Measurements from ENCODE around the gene ALDH2.

DNA sequence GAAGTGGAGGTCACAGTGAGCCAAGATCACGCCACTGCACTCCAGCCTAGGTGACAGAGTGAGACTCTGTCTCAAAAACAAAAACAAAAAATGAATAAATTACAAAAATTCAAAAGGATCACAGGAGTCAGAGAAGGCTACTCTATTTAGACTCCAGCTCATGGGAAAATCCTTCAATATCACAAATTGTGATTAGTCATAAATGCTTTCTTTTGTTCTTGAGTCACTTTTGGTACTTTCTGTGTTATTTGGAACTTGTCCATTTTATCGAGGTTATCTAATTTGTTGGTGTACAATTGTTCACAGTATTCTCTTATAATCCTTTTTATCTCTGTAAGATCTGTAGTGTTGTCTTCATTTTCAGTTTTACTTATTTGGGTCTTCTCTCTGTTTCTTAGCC, 18.9 kb downstream of the ALDH2 start:
- TF ChIP-seq, protein P1, sequence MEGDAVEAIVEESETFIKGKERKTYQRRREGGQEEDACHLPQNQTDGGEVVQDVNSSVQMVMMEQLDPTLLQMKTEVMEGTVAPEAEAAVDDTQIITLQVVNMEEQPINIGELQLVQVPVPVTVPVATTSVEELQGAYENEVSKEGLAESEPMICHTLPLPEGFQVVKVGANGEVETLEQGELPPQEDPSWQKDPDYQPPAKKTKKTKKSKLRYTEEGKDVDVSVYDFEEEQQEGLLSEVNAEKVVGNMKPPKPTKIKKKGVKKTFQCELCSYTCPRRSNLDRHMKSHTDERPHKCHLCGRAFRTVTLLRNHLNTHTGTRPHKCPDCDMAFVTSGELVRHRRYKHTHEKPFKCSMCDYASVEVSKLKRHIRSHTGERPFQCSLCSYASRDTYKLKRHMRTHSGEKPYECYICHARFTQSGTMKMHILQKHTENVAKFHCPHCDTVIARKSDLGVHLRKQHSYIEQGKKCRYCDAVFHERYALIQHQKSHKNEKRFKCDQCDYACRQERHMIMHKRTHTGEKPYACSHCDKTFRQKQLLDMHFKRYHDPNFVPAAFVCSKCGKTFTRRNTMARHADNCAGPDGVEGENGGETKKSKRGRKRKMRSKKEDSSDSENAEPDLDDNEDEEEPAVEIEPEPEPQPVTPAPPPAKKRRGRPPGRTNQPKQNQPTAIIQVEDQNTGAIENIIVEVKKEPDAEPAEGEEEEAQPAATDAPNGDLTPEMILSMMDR (conservative IDR thresholded peaks at IDR 0.05 in 1 of 2, IDR thresholded peaks at IDR 0.05 in 1 of 2; ENCODE audit: low read depth in 1 of 2, low read length in 2 of 2) = no peak
- TF ChIP-seq EZH2 (IDR thresholded peaks at IDR 0.05; ENCODE audit: low read length, missing control alignments) = no peak
